OCI-LY3 (cell line): Measurements from ENCODE around the gene CCDC6.

Source experiments
- H2AFZ ChIP-seq: fragments of 200-600, 300-600 bp; shearing (Covaris generic); 2 replicates; pipeline ENCODE4 v1.6.0; 2014; ENCODE audit warnings: antibody characterized with exemption, low read depth, low read length
- H3K27ac ChIP-seq: fragments of 200-600, 300-600 bp; sonication (generic); 2 replicates; pipeline ENCODE4 v1.5.1; 2014; ENCODE audit warnings: mild to moderate bottlenecking, low read length, moderate library complexity, mixed read lengths
- H3K27me3 ChIP-seq: fragments of 200-600, 300-600 bp; sonication (generic); 2 replicates; pipeline ENCODE4 v1.6.1; 2014; ENCODE audit warnings: low read depth, low read length, mixed read lengths
- H3K36me3 ChIP-seq: fragments of 200-600, 300-600 bp; sonication (generic); replicated peaks from 2 replicates; pipeline ENCODE3; 2014; ENCODE audit warnings: low read depth, low read length, mixed read lengths
- H3K4me1 ChIP-seq: fragments of 300-600, 200-600 bp; sonication (generic); 2 replicates; pipeline ENCODE4 v1.6.1; 2014; ENCODE audit warnings: low read length, mixed read lengths
- H3K4me2 ChIP-seq: fragments of 200-600, 300-600 bp; sonication (generic); 2 replicates; pipeline ENCODE4 v1.6.1; 2014; ENCODE audit warnings: low read length, mixed read lengths
- H3K4me3 ChIP-seq: fragments of 300-600, 200-600 bp; sonication (generic); 2 replicates; pipeline ENCODE4 v1.5.1; 2014; ENCODE audit warnings: antibody characterized with exemption, mild to moderate bottlenecking, low read length, moderate library complexity
- H3K79me2 ChIP-seq: fragments of 300-600, 200-600 bp; shearing (Covaris generic); 2 replicates; pipeline ENCODE4 v1.6.1; 2014; ENCODE audit warnings: mild to moderate bottlenecking, low read length, mixed read lengths
- H3K9ac ChIP-seq: fragments of 300-600, 200-600 bp; shearing (Covaris generic); 2 replicates; pipeline ENCODE4 v1.6.0; 2014; ENCODE audit warnings: mild to moderate bottlenecking, low read length, moderate library complexity
- H3K9me3 ChIP-seq: fragments of 200-600, 300-600 bp; shearing (Covaris generic); 2 replicates; pipeline ENCODE4 v1.6.1; 2014; ENCODE audit warnings: low read length, mixed read lengths; ENCODE audit not compliant: insufficient read depth
- H4K20me1 ChIP-seq: fragments of 200-600, 300-600 bp; sonication (generic); 2 replicates; pipeline ENCODE4 v1.6.1; 2016; ENCODE audit warnings: low read length, mixed read lengths; ENCODE audit not compliant: insufficient read depth
- EZH2phosphoT487 ChIP-seq: fragments of 200-600 bp; shearing (Covaris generic); IDR thresholded peaks from 2 replicates; pipeline ENCODE4 v1.6.1; 2018; ENCODE audit warnings: antibody characterized with exemption, mixed run types, low read depth
- TF ChIP-seq, protein P1 (sequence below): fragments of 200-600, 300-600 bp; sonication (generic); IDR thresholded peaks from 2 replicates; pipeline ENCODE4 v1.5.1; 2014; ENCODE audit warnings: antibody characterized with exemption, low read length, low read depth

CCDC6 gene

GRCh38 chr10:59907537-59907917, 1.2 kb upstream of the CCDC6 start:
- H4K20me1 ChIP-seq: peaks cover 23% of the 10 kb centered on the region
- H3K4me1 ChIP-seq: peaks cover 31% of the 10 kb centered on the region
- peak overlapping the region; percentile 97 for H3K4me3 ChIP-seq
- peak overlapping the region; percentile 85 for H3K4me2 ChIP-seq
- TF ChIP-seq, protein P1, sequence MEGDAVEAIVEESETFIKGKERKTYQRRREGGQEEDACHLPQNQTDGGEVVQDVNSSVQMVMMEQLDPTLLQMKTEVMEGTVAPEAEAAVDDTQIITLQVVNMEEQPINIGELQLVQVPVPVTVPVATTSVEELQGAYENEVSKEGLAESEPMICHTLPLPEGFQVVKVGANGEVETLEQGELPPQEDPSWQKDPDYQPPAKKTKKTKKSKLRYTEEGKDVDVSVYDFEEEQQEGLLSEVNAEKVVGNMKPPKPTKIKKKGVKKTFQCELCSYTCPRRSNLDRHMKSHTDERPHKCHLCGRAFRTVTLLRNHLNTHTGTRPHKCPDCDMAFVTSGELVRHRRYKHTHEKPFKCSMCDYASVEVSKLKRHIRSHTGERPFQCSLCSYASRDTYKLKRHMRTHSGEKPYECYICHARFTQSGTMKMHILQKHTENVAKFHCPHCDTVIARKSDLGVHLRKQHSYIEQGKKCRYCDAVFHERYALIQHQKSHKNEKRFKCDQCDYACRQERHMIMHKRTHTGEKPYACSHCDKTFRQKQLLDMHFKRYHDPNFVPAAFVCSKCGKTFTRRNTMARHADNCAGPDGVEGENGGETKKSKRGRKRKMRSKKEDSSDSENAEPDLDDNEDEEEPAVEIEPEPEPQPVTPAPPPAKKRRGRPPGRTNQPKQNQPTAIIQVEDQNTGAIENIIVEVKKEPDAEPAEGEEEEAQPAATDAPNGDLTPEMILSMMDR: no peak
- no peak for TF ChIP-seq EZH2phosphoT487
- H3K79me2 ChIP-seq: peaks cover 37% of the 10 kb centered on the region
- H3K27ac ChIP-seq: peak overlapping the region; percentile 88
- peak overlapping the region; percentile 82 for H2AFZ ChIP-seq
- H3K9ac ChIP-seq: peak overlapping the region; percentile 71
- H3K36me3 ChIP-seq: peaks cover 4% of the 10 kb centered on the region
- no peaks in the 10 kb centered on the region for H3K27me3 ChIP-seq
- no peaks in the 10 kb centered on the region for H3K9me3 ChIP-seq

GRCh38 chr10:59905731-59906416, 482 bp downstream of the CCDC6 start:
- Histone ChIP-seq H3K27ac (peak overlapping the region; percentile 88), H3K4me3 (peak overlapping the region; percentile 97), H4K20me1 (peaks cover 36% of the 10 kb centered on the region), H3K27me3 (no peaks in the 10 kb centered on the region), H3K9me3 (no peaks in the 10 kb centered on the region), H3K79me2 (peaks cover 54% of the 10 kb centered on the region), H3K9ac (peak overlapping the region; percentile 91), H3K4me1 (peaks cover 31% of the 10 kb centered on the region), H3K36me3 (peaks cover 4% of the 10 kb centered on the region), H2AFZ (no peak overlapping the region), H3K4me2 (peak overlapping the region; percentile 86)
- no peak for TF ChIP-seq EZH2phosphoT487
- TF ChIP-seq, protein P1: no peak

GRCh38 chr10:59905066-59905730, 1.2 kb downstream of the CCDC6 start:
- H4K20me1 ChIP-seq: peaks cover 43% of the 10 kb centered on the region
- H3K9me3 ChIP-seq: no peaks in the 10 kb centered on the region
- peak overlapping the region; percentile 91 for H3K9ac ChIP-seq
- H3K4me2 ChIP-seq: peak overlapping the region; percentile 86
- H3K4me3 ChIP-seq: peak overlapping the region; percentile 97
- no peaks in the 10 kb centered on the region for H3K27me3 ChIP-seq
- peaks cover 4% of the 10 kb centered on the region for H3K36me3 ChIP-seq
- peak overlapping the region; percentile 88 for H3K27ac ChIP-seq
- TF ChIP-seq, protein P1: no peak
- no peak for TF ChIP-seq EZH2phosphoT487
- H3K79me2 ChIP-seq: peaks cover 61% of the 10 kb centered on the region
- no peak overlapping the region for H2AFZ ChIP-seq
- peaks cover 31% of the 10 kb centered on the region for H3K4me1 ChIP-seq

DNA sequence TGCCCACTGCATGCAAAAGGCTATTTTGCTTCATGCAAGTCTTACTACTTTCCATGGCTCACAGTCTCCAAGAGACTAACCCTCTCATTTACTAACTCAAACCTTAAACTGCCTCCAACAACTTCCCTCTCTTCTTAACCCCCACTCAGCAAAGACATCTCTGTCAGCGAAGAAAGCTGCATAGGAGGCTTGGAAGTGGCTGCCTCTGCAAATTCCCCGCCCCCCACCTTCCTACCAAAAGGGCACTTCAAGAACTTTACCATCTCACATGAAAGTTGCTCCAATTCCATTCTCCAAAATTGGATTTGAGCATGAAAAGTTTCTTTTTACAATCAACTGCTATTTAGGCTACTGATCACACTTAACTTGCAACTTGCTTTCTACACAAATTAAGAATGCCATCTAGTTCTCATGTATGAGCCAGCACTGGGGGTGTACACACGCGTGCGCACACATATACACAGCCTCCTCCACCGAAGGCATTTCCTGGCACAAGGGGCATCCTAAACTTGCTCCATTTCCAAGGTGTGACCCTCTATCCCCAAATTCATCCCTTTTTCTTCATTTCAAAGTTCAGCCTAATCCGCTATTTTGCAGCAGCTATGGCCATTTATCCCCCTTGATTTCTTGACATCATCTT, 1.8 kb downstream of the CCDC6 start:
- H3K9me3 ChIP-seq: no peaks in the 10 kb centered on the region
- H3K4me3 ChIP-seq: peak overlapping the region; percentile 97
- peaks cover 31% of the 10 kb centered on the region for H3K4me1 ChIP-seq
- no peaks in the 10 kb centered on the region for H3K27me3 ChIP-seq
- TF ChIP-seq EZH2phosphoT487: no peak
- TF ChIP-seq, protein P1: no peak
- no peak overlapping the region for H3K27ac ChIP-seq
- H3K4me2 ChIP-seq: peak overlapping the region; percentile 86
- peaks cover 7% of the 10 kb centered on the region for H3K36me3 ChIP-seq
- H4K20me1 ChIP-seq: peaks cover 49% of the 10 kb centered on the region
- H3K9ac ChIP-seq: peak overlapping the region; percentile 91; the same call in 1 of the 2 replicates
- H2AFZ ChIP-seq: no peak overlapping the region
- peaks cover 67% of the 10 kb centered on the region for H3K79me2 ChIP-seq
